ENCODE data around the gene SPACA6. TPM values are rescaled to one million over a fixed set of nuclear protein-coding genes. Genes with fewer than 3 reads are reported as not detected.

Gene SPACA6
- polyA plus RNA-seq, 1 experiment, result 8.5 TPM

DNA sequence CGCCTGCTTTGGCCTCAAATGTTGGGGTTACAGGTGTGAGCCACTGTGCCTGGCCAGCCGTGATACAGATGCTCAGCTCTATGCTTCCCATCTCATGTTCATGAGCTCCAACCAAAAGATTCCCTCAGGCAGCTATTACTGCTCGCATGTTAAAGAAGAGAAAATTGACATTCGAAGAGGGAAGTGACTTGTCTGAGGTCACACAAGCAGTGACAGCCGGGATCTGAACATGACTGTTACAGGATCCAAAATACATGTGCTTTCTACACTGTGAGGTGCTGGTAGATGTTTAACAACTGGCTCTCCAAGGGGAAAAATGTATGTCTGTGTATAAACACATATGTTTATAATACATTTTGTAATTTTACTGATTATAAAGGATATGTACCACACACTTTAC is 47.2 kb downstream of the SPACA6 start:
- CTCF ChIA-PET, result no interaction called here
- POLR2A ChIA-PET, result no interaction called here
- no peak overlapping the region for H3K4me3 ChIP-seq (ENCODE audit: low read depth, low read length)
- TF ChIP-seq, protein P1, sequence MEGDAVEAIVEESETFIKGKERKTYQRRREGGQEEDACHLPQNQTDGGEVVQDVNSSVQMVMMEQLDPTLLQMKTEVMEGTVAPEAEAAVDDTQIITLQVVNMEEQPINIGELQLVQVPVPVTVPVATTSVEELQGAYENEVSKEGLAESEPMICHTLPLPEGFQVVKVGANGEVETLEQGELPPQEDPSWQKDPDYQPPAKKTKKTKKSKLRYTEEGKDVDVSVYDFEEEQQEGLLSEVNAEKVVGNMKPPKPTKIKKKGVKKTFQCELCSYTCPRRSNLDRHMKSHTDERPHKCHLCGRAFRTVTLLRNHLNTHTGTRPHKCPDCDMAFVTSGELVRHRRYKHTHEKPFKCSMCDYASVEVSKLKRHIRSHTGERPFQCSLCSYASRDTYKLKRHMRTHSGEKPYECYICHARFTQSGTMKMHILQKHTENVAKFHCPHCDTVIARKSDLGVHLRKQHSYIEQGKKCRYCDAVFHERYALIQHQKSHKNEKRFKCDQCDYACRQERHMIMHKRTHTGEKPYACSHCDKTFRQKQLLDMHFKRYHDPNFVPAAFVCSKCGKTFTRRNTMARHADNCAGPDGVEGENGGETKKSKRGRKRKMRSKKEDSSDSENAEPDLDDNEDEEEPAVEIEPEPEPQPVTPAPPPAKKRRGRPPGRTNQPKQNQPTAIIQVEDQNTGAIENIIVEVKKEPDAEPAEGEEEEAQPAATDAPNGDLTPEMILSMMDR (IDR thresholded peaks at IDR 0.05; ENCODE audit: insufficient read depth, low read depth, low read length), result no peak
- DNase-seq (ENCODE audit: low read depth), result no peak
- no peaks in the 10 kb centered on the region for H3K36me3 ChIP-seq (ENCODE audit: control insufficient read depth, insufficient read depth, low read length)
- H3K27me3 ChIP-seq (ENCODE audit: control insufficient read depth, insufficient read depth, low read length), result no peaks in the 10 kb centered on the region

DNA sequence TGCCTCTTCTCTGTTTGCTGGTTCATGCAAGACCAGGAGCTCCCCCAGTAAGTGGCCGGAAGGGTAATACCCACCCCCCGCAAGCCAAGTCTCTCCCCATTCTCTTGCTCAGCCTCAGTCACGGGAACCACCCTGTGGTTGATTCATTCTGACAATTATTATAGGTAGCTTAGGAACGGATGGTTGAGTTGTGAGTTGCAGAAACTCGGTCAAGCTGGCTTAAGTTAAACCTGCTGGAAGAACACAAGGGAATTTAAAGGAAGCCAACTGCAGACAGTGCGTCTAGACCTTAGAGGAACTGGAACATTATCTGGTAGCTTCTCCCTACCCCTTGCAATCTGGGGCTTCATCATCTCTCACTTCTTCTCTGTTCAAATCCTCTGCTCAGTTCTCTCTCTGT is 49.7 kb downstream of the SPACA6 start:
- POLR2A ChIA-PET, result no interaction called here

GRCh38 chr19:51743405-51743804 is 50.3 kb downstream of the SPACA6 start:
- no peaks in the 10 kb centered on the region for H3K36me3 ChIP-seq (ENCODE audit: control insufficient read depth, insufficient read depth, low read length)
- no peak overlapping the region for H3K4me3 ChIP-seq (ENCODE audit: low read depth, low read length)
- CTCF ChIA-PET, result no interaction called here
- POLR2A ChIA-PET, result no interaction called here
- no peaks in the 10 kb centered on the region for H3K27me3 ChIP-seq (ENCODE audit: control insufficient read depth, insufficient read depth, low read length)
- DNase-seq (ENCODE audit: low read depth), result no peak
- TF ChIP-seq, protein P1 (IDR thresholded peaks at IDR 0.05; ENCODE audit: insufficient read depth, low read depth, low read length), result no peak

More for the DNA sequence above, 49.7 kb downstream of the SPACA6 start:
- Histone ChIP-seq H3K36me3 (ENCODE audit: control insufficient read depth, insufficient read depth, low read length) (no peaks in the 10 kb centered on the region), H3K4me3 (ENCODE audit: low read depth, low read length) (no peak overlapping the region), H3K27me3 (ENCODE audit: control insufficient read depth, insufficient read depth, low read length) (no peaks in the 10 kb centered on the region)
- TF ChIP-seq, protein P1 (IDR thresholded peaks at IDR 0.05; ENCODE audit: insufficient read depth, low read depth, low read length), result no peak
- CTCF ChIA-PET, result interaction anchor here (2.3 kb wide), 1 partner anchor 35 kb away, joined by 5 read pairs; no protein-coding TSS in a partner anchor
- no peak for DNase-seq (ENCODE audit: low read depth)

GRCh38 chr19:51746731-51747130 is 53.6 kb downstream of the SPACA6 start:
- POLR2A ChIA-PET, result no interaction called here
- Histone ChIP-seq H3K4me3 (ENCODE audit: low read depth, low read length) (no peak overlapping the region), H3K27me3 (ENCODE audit: control insufficient read depth, insufficient read depth, low read length) (no peaks in the 10 kb centered on the region), H3K36me3 (ENCODE audit: control insufficient read depth, insufficient read depth, low read length) (no peaks in the 10 kb centered on the region)
- TF ChIP-seq, protein P1 (IDR thresholded peaks at IDR 0.05; ENCODE audit: insufficient read depth, low read depth, low read length), result no peak
- DNase-seq (ENCODE audit: low read depth), result no peak
- CTCF ChIA-PET, result no interaction called here

DNA sequence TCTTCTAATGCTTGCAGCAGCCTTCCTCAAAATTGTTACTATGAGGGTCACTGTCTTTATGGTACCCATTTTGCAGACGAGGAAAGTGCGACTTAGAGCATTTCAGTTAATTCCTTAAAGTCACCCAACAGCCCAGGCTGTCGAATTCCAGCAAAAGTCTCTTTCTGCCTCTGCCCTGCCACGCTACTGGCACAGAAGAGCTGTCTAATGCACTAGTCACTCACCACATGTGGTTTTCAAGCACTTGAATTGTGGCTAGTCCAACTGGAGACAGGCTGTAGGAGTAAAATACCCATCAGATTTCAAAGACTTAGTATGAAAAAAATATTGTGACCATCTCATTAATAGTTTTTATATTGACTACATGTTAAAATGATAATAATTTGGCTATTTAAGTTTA is 56.8 kb downstream of the SPACA6 start:
- DNase-seq (ENCODE audit: low read depth), result no peak
- TF ChIP-seq, protein P1 (IDR thresholded peaks at IDR 0.05; ENCODE audit: insufficient read depth, low read depth, low read length), result no peak
- no peak overlapping the region for H3K4me3 ChIP-seq (ENCODE audit: low read depth, low read length)
- no peaks in the 10 kb centered on the region for H3K36me3 ChIP-seq (ENCODE audit: control insufficient read depth, insufficient read depth, low read length)
- CTCF ChIA-PET, result no interaction called here
- POLR2A ChIA-PET, result no interaction called here
- no peaks in the 10 kb centered on the region for H3K27me3 ChIP-seq (ENCODE audit: control insufficient read depth, insufficient read depth, low read length)

Data from BJ (cell line).